WTC11 (cell line): ENCODE results near the gene KIF26A. TPM values are rescaled to one million over a fixed set of nuclear protein-coding genes. Genes with fewer than 3 reads are reported as not detected.

Source experiments
- ATAC-seq: fragments of 200-7000 bp; cut with Tn5 transposase; 2 replicates; pipeline ENCODE4 v1.10.0; 2021; ENCODE audit warnings: mild to moderate bottlenecking, moderate library complexity
- CTCF ChIA-PET: fragments of 300-600 bp; sonication (Branson Sonifier 250); formaldehyde crosslinking; loops from one replicate; lab custom pipeline; 2021; ENCODE audit warnings: antibody characterized with exemption; lab: Charles Lee
- POLR2A ChIA-PET: fragments of 350-600 bp; sonication (Branson Sonifier 250); formaldehyde crosslinking; loops from one replicate; lab custom pipeline; 2021; ENCODE audit warnings: antibody characterized with exemption; lab: Charles Lee
- DNase-seq: peaks from one replicate; pipeline ENCODE4 v3.0.0; 2021; ENCODE audit warnings: low spot score
- H3K27ac Mint-ChIP-seq: 2 replicates; pipeline ENCODE4 v1.8.0; 2021; ENCODE audit warnings: mixed read lengths
- H3K27me3 Mint-ChIP-seq: 2 replicates; pipeline ENCODE4 v1.8.0; 2021; ENCODE audit warnings: low read depth, mild to moderate bottlenecking, moderate library complexity, mixed read lengths
- H3K36me3 Mint-ChIP-seq: 2 replicates; pipeline ENCODE4 v1.8.0; 2021; ENCODE audit warnings: mixed read lengths
- H3K4me1 Mint-ChIP-seq: 2 replicates; pipeline ENCODE4 v1.8.0; 2022; ENCODE audit warnings: mixed read lengths
- H3K4me3 Mint-ChIP-seq: 2 replicates; pipeline ENCODE4 v1.8.0; 2021; ENCODE audit warnings: mild to moderate bottlenecking, moderate library complexity, mixed read lengths
- H3K9me3 Mint-ChIP-seq: 2 replicates; pipeline ENCODE4 v1.8.0; 2021; ENCODE audit warnings: mixed read lengths
- ATF1 ChIP-seq: sonication (generic); formaldehyde crosslinking; IDR thresholded peaks from 2 replicates; pipeline ENCODE4 v1.8.1; 2023; ENCODE audit warnings: mild to moderate bottlenecking, moderate library complexity, missing genetic modification reagents
- ATF6 ChIP-seq: sonication (generic); formaldehyde crosslinking; IDR thresholded peaks from 2 replicates; pipeline ENCODE4 v1.8.1; 2023; ENCODE audit warnings: mild to moderate bottlenecking, missing genetic modification reagents
- CREB1 ChIP-seq: sonication (generic); formaldehyde crosslinking; IDR thresholded peaks from 2 replicates; pipeline ENCODE4 v1.8.0; 2023; ENCODE audit warnings: mild to moderate bottlenecking, missing genetic modification reagents
- ELF4 ChIP-seq: sonication (generic); formaldehyde crosslinking; IDR thresholded peaks from 2 replicates; pipeline ENCODE4 v1.8.1; 2022; ENCODE audit warnings: low read depth, mild to moderate bottlenecking, moderate library complexity, missing genetic modification reagents
- ESRRA ChIP-seq: sonication (generic); formaldehyde crosslinking; IDR thresholded peaks from 2 replicates; pipeline ENCODE4 v1.8.1; 2022; ENCODE audit warnings: mild to moderate bottlenecking, missing genetic modification reagents, borderline replicate concordance
- FOXJ3 ChIP-seq: sonication (generic); formaldehyde crosslinking; IDR thresholded peaks from 2 replicates; pipeline ENCODE4 v1.9.0; 2021; ENCODE audit warnings: missing genetic modification reagents, mild to moderate bottlenecking, borderline replicate concordance
- FOXK1 ChIP-seq: sonication (generic); formaldehyde crosslinking; IDR thresholded peaks from 2 replicates; pipeline ENCODE4 v1.8.0; 2022; ENCODE audit warnings: mild to moderate bottlenecking, moderate library complexity, missing genetic modification reagents
- GRHL2 ChIP-seq: fragments of 250-450 bp; sonication (Bioruptor Pico); IDR thresholded peaks from 2 replicates; pipeline ENCODE4 v1.8.0; 2022; ENCODE audit warnings: mild to moderate bottlenecking, moderate library complexity; ENCODE audit not compliant: insufficient replicate concordance, severe bottlenecking
- HMGXB4 ChIP-seq: sonication (generic); formaldehyde crosslinking; IDR thresholded peaks from 2 replicates; pipeline ENCODE4 v1.8.1; 2023; ENCODE audit warnings: mild to moderate bottlenecking, moderate library complexity, missing genetic modification reagents
- PRRX2 ChIP-seq: fragments of 250-450 bp; sonication (Bioruptor Pico); IDR thresholded peaks from 2 replicates; pipeline ENCODE4 v1.8.0; 2021; ENCODE audit warnings: mild to moderate bottlenecking
- SOX15 ChIP-seq: fragments of 250-450 bp; sonication (Bioruptor Pico); IDR thresholded peaks from 2 replicates; pipeline ENCODE4 v1.9.0; 2021; ENCODE audit warnings: mild to moderate bottlenecking
- STAT6 ChIP-seq: sonication (generic); formaldehyde crosslinking; conservative IDR thresholded peaks from 2 replicates; pipeline ENCODE4 v1.8.1; 2023; ENCODE audit warnings: mild to moderate bottlenecking, low read depth, missing genetic modification reagents, moderate library complexity
- ZMAT4 ChIP-seq: fragments of 250-450 bp; sonication (Bioruptor Pico); IDR thresholded peaks from 2 replicates; pipeline ENCODE4 v1.9.0; 2021; ENCODE audit warnings: mild to moderate bottlenecking
- ZNF219 ChIP-seq: sonication (generic); formaldehyde crosslinking; IDR thresholded peaks from 2 replicates; pipeline ENCODE4 v1.8.0; 2023; ENCODE audit warnings: missing genetic modification reagents, mild to moderate bottlenecking, borderline replicate concordance
- ZNF317 ChIP-seq: sonication (generic); formaldehyde crosslinking; IDR thresholded peaks from 2 replicates; pipeline ENCODE4 v1.8.1; 2023; ENCODE audit warnings: low read depth, mild to moderate bottlenecking, moderate library complexity, missing genetic modification reagents, borderline replicate concordance
- ZNF512 ChIP-seq: sonication (generic); formaldehyde crosslinking; IDR thresholded peaks from 2 replicates; pipeline ENCODE4 v1.8.1; 2022; ENCODE audit warnings: missing genetic modification reagents, borderline replicate concordance
- ZSCAN18 ChIP-seq: fragments of 250-450 bp; sonication (Bioruptor Pico); IDR thresholded peaks from 2 replicates; pipeline ENCODE4 v2.1.2; 2022; ENCODE audit warnings: mild to moderate bottlenecking, moderate library complexity
- total RNA-seq: library from RNA; stranded (reverse); gene quantifications from 3 replicates; pipeline ENCODE4 v1.2.3, GENCODE V29; 2021

The KIF26A gene
- total RNA-seq, 1 experiment from 2014 or later = 53.4 TPM

GRCh38 chr14:104110491-104111209, 27.7 kb upstream of the KIF26A start:
- ChIA-PET POLR2A (interaction anchor here (0.5 kb wide), 1 partner anchor 332 kb away, joined by 3 read pairs; no protein-coding TSS in a partner anchor), CTCF (no interaction called here)
- peaks cover 5% of the 10 kb centered on the region for H3K27me3 Mint-ChIP-seq
- H3K4me1 Mint-ChIP-seq = peaks cover 2% of the 10 kb centered on the region; the same call in 1 of the 2 replicates
- H3K9me3 Mint-ChIP-seq = no peaks in the 10 kb centered on the region
- no peaks in the 10 kb centered on the region for H3K36me3 Mint-ChIP-seq
- no peak overlapping the region for H3K27ac Mint-ChIP-seq
- peak; percentile 9 for DNase-seq
- ATAC-seq = no peak
- TF ChIP-seq ZNF512 (CRISPR knock-in tag) = no peak
- no peak for TF ChIP-seq FOXJ3 (CRISPR knock-in tag)
- TF ChIP-seq ELF4 = no peak
- TF ChIP-seq FOXK1 = no peak
- no peak for TF ChIP-seq ZMAT4
- no peak for TF ChIP-seq HMGXB4 (CRISPR knock-in tag)
- TF ChIP-seq, all 79 proteins: peak for 0
- H3K4me3 Mint-ChIP-seq = no peak overlapping the region

GRCh38 chr14:104111301-104112112, 26.9 kb upstream of the KIF26A start:
- CTCF ChIA-PET = no interaction called here
- Mint-ChIP-seq H3K27me3 (peaks cover 12% of the 10 kb centered on the region), H3K9me3 (no peaks in the 10 kb centered on the region), H3K27ac (no peak overlapping the region), H3K4me1 (peaks cover 2% of the 10 kb centered on the region; the same call in 1 of the 2 replicates), H3K4me3 (no peak overlapping the region), H3K36me3 (no peaks in the 10 kb centered on the region)
- peak; percentile 9 for DNase-seq
- POLR2A ChIA-PET = no interaction called here
- ATAC-seq = no peak
- TF ChIP-seq ATF1 (CRISPR knock-in tag) (no peak), ZSCAN18 (CRISPR knock-in tag) (no peak), HMGXB4 (CRISPR knock-in tag) (no peak), CREB1 (no peak), PRRX2 (CRISPR knock-in tag) (no peak), ZNF317 (CRISPR knock-in tag) (no peak), SOX15 (no peak), STAT6 (CRISPR knock-in tag) (no peak), GRHL2 (CRISPR knock-in tag) (no peak), ZNF219 (CRISPR knock-in tag) (no peak), ESRRA (no peak), ATF6 (CRISPR knock-in tag) (no peak)
